Upper lobe of left lung (tissue), 6 donors: Measurements from ENCODE around the gene PAFAH1B1. TPM values are rescaled to one million over a fixed set of nuclear protein-coding genes. Genes with fewer than 3 reads are reported as not detected.

Experiments used
- ATAC-seq, 2 donors: fragments of 200-7000 bp; cut with Tn5 transposase; one replicate each; pipeline ENCODE4 v1.9.1; 2022; ENCODE audit warnings: mild to moderate bottlenecking in 2 of 2, moderate library complexity in 2 of 2; ENCODE audit not compliant: low FRiP score in 2 of 2
- DNase-seq, 2 donors: peaks; one replicate each; pipeline ENCODE4 v3.0.0-alpha.2; 2019 to 2020
- H3K27ac ChIP-seq, 4 donors: fragments of 200-600 bp; sonication (generic); one replicate each; pipeline ENCODE4 v1.5.1; 2016 to 2019
- H3K27me3 ChIP-seq, 4 donors: fragments of 200-600 bp; sonication (generic); one replicate each; pipeline ENCODE4 v1.5.1; 2017 to 2019
- H3K36me3 ChIP-seq, 4 donors: fragments of 200-600 bp; sonication (generic); one replicate each; pipeline ENCODE4 v1.5.1; 2016 to 2019
- H3K4me1 ChIP-seq, 4 donors: fragments of 200-600 bp; sonication (generic); one replicate each; pipeline ENCODE4 v1.5.1; 2018 to 2019
- H3K4me3 ChIP-seq, 4 donors: fragments of 200-600 bp; sonication (generic); one replicate each; pipeline ENCODE4 v1.5.1; 2017 to 2019; ENCODE audit warnings: mild to moderate bottlenecking in 2 of 4, moderate library complexity in 1 of 4
- H3K9me3 ChIP-seq, 4 donors: fragments of 200-600 bp; sonication (generic); one replicate each; pipeline ENCODE4 v1.5.1; 2018 to 2019
- CTCF ChIP-seq, 6 experiments: fragments of 450-650 bp in 4 of 6; fragments of 200-600 bp in 2 of 6; sonication (generic) in 2 of 6; IDR thresholded peaks; one replicate each; pipeline ENCODE4 v1.5.1; 2016 to 2019; ENCODE audit warnings: antibody characterized with exemption in 6 of 6
- EP300 ChIP-seq, 4 donors: sonication (generic); formaldehyde crosslinking; IDR thresholded peaks; one replicate each; pipeline ENCODE4 v1.5.1; 2017; ENCODE audit warnings: antibody characterized with exemption in 4 of 4, control low read depth in 2 of 4
- POLR2A ChIP-seq, 4 donors: fragments of 450-650 bp; IDR thresholded peaks; one replicate each; pipeline ENCODE4 v1.5.1; 2016 to 2017; ENCODE audit warnings: antibody characterized with exemption in 4 of 4, mild to moderate bottlenecking in 2 of 4
- POLR2AphosphoS5 ChIP-seq, 2 donors: sonication (generic); formaldehyde crosslinking; IDR thresholded peaks; one replicate each; pipeline ENCODE4 v1.5.1; 2017; ENCODE audit warnings: antibody characterized with exemption in 2 of 2
- WGBS, 2 donors: methylation state at CpG; one replicate each; pipeline ENCODE4 v1.1.5; 2017 to 2018; 5-methylcytosine and 5-hydroxymethylcytosine counted together
- total RNA-seq, 6 donors: library from RNA; depleted of rRNA in 4 of 6; stranded (reverse); fragments of >200 nt in 4 of 6; gene quantifications; one replicate each; pipeline versions ENCODE4 v1.1.0 to v1.2.1, GENCODE V29; 2016 to 2021
- donor health status: DM: no; HTN: no; CAD: no; lungs with moderate emphysema.
- donor health status: DM: no; HTN: yes; CAD: no; lungs with severe emphysema.

PAFAH1B1 gene
- total RNA-seq, 6 donors from 2014 or later, result 81.7 to 258 (median 114) TPM

- TF ChIP-seq EP300 (IDR thresholded peaks at IDR 0.05) (no peak), POLR2A (IDR thresholded peaks at IDR 0.05) (no peak), POLR2AphosphoS5 (IDR thresholded peaks at IDR 0.05) (no peak), CTCF (IDR thresholded peaks at IDR 0.05) (no peak)
- Histone ChIP-seq H3K27ac (peak overlapping the region; percentile 54 to 88 (median 78)), H3K4me1 (peaks cover 43 to 51% (median 45%) of the 10 kb centered on the region in 4 donors), H3K9me3 (no peaks in the 10 kb centered on the region), H3K4me3 (peak overlapping the region; percentile 45 to 99 (median 96)), H3K36me3 (no peaks in the 10 kb centered on the region), H3K27me3 (no peaks in the 10 kb centered on the region)
- ATAC-seq (peak in 1 of 2 donors; percentile 1), DNase-seq (no peak)
- WGBS, 2 donors, result 66 to 74% methylated on average over 23 to 36 of the region's 36 CpGs
Measured at GRCh38 chr17:2712300-2713043, 119.0 kb downstream of the PAFAH1B1 start.

DNA sequence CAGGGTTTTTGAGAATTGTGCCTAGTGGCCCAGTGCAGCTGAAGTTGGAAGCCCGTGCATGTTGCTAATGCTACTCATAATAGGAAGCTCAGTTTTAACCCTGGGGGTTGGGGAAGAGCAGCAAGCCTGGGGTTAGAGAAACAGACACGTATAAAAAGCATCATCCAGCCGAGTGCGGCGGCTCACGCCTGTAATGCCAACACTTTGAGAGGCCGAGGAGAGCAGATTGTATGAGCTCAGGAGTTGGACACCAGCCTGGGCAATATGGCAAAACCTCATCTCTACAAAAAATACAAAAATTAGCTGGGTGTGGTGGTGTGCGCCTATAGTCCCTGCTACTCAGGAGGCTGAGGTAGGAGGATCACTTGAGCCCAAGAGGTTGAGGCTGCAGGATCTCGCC, 120.4 kb downstream of the PAFAH1B1 start:
- ATAC-seq, result no peak
- peaks cover 28 to 37% (median 32%) of the 10 kb centered on the region in 4 donors for H3K4me1 ChIP-seq
- TF ChIP-seq EP300 (IDR thresholded peaks at IDR 0.05), result no peak
- TF ChIP-seq POLR2A (IDR thresholded peaks at IDR 0.05), result no peak
- TF ChIP-seq CTCF (IDR thresholded peaks at IDR 0.05), result no peak
- no peak for TF ChIP-seq POLR2AphosphoS5 (IDR thresholded peaks at IDR 0.05)
- H3K27ac ChIP-seq, result no peak overlapping the region
- no peaks in the 10 kb centered on the region for H3K9me3 ChIP-seq
- H3K36me3 ChIP-seq, result no peaks in the 10 kb centered on the region
- H3K27me3 ChIP-seq, result no peaks in the 10 kb centered on the region
- WGBS, 2 donors, result 90 to 91% methylated on average over 9 of the region's 9 CpGs
- H3K4me3 ChIP-seq, result no peak overlapping the region
- no peak for DNase-seq

GRCh38 chr17:2716649-2717048, 123.2 kb downstream of the PAFAH1B1 start:
- Histone ChIP-seq H3K36me3 (no peaks in the 10 kb centered on the region), H3K4me3 (no peak overlapping the region), H3K27ac (no peak overlapping the region), H3K9me3 (no peaks in the 10 kb centered on the region), H3K27me3 (no peaks in the 10 kb centered on the region), H3K4me1 (peaks cover 8 to 14% (median 11%) of the 10 kb centered on the region in 4 donors)
- DNase-seq (no peak), ATAC-seq (no peak)
- TF ChIP-seq EP300 (IDR thresholded peaks at IDR 0.05) (no peak), CTCF (IDR thresholded peaks at IDR 0.05) (no peak), POLR2AphosphoS5 (IDR thresholded peaks at IDR 0.05) (no peak), POLR2A (IDR thresholded peaks at IDR 0.05) (no peak)
- WGBS, 2 donors, result 68 to 81% methylated on average over 5 of the region's 5 CpGs

DNA sequence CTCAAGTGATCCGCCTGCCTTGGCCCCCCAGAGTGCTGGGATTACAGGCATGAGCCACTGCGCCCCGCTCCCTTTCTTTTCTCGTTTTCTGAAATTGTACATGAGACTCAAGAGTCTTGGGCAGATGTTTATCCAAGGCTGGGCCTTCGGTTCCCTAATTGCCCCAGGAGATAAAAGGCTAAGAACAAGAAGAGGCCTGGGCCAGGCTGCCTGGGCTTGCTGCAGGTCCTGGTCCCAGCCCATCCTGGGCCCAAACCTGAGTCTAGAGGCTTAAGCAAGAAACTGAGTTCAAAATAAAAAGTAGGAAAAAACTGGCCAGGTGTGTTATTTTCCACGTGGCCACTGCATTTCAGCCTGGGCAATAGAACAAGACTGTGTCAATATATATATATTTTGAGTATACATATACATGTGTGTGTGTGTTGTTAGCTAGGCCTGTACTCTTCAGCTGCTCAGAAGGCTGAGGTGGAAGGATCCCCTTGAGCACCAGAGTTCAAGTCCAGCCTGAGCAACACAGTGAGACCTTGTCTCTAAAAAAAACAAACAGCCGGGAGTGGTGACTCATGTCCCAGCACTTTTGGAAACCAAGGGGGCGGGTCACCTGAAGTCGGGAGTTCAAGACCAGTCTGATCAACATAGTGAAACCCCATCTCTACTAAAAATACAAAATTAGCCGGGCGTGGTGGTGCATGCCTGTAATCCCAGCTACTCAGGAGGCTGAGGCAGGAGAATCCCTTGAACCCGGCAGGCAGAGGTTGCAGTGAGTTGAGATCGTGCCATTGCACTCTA, 124.9 kb downstream of the PAFAH1B1 start:
- peaks cover 0 to under 1% (median 0%) of the 10 kb centered on the region in 4 donors for H3K4me1 ChIP-seq
- H3K27ac ChIP-seq, result no peak overlapping the region
- no peaks in the 10 kb centered on the region for H3K9me3 ChIP-seq
- no peak for DNase-seq
- ATAC-seq, result no peak
- H3K4me3 ChIP-seq, result no peak overlapping the region
- TF ChIP-seq EP300 (IDR thresholded peaks at IDR 0.05) (no peak), CTCF (IDR thresholded peaks at IDR 0.05) (no peak), POLR2A (IDR thresholded peaks at IDR 0.05) (no peak), POLR2AphosphoS5 (IDR thresholded peaks at IDR 0.05) (no peak)
- 82 to 84% methylated on average over 13 of the region's 13 CpGs for WGBS, 2 donors
- H3K36me3 ChIP-seq, result no peaks in the 10 kb centered on the region
- no peaks in the 10 kb centered on the region for H3K27me3 ChIP-seq
